HEK293T (cell line): Measurements from ENCODE around the gene MAGEB4.

ENCODE experiments used
- BHLHE40 ChIP-seq: fragments of 450-650 bp; IDR thresholded peaks from 2 replicates; pipeline ENCODE4 v1.6.1; 2016; ENCODE audit warnings: mild to moderate bottlenecking, moderate library complexity, borderline replicate concordance
- FOXM1 ChIP-seq: fragments of 450-650 bp; IDR thresholded peaks from 2 replicates; pipeline ENCODE4 v1.6.1; 2017; ENCODE audit warnings: mild to moderate bottlenecking, borderline replicate concordance
- TARDBP ChIP-seq: fragments of 450-650 bp; IDR thresholded peaks from 2 replicates; pipeline ENCODE4 v1.6.1; 2016
- ZNF384 ChIP-seq: fragments of 450-650 bp; IDR thresholded peaks from 2 replicates; pipeline ENCODE4 v1.6.1; 2016

- TF ChIP-seq TARDBP (no peak), FOXM1 (no peak), BHLHE40 (no peak), ZNF384 (no peak)
Observed at GRCh38 chrX:30261012-30261411, 19.2 kb downstream of the MAGEB4 start.
